ENCODE data around the gene PTPA.

DNA sequence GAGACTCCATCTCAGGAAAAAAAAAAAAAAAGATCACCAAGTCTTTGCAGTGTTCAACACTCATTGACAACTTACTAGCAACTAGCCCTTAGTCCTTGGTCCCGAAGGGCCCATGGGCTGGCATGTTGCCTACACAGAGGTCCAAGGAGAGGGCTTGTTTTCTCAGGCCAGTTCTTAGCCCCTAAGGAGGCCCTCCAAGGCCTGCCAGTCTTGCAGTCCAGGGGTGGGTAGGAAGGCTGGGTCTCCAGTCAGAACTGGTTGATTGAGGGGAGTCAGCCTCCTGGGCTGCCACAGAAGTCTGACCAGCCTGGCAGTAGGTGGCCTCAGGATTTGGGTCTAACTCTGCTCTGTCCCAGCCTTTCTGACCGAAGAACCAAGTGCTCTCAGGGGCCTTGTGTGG, 34.1 kb downstream of the PTPA start:
- TF ChIP-seq, protein P1, sequence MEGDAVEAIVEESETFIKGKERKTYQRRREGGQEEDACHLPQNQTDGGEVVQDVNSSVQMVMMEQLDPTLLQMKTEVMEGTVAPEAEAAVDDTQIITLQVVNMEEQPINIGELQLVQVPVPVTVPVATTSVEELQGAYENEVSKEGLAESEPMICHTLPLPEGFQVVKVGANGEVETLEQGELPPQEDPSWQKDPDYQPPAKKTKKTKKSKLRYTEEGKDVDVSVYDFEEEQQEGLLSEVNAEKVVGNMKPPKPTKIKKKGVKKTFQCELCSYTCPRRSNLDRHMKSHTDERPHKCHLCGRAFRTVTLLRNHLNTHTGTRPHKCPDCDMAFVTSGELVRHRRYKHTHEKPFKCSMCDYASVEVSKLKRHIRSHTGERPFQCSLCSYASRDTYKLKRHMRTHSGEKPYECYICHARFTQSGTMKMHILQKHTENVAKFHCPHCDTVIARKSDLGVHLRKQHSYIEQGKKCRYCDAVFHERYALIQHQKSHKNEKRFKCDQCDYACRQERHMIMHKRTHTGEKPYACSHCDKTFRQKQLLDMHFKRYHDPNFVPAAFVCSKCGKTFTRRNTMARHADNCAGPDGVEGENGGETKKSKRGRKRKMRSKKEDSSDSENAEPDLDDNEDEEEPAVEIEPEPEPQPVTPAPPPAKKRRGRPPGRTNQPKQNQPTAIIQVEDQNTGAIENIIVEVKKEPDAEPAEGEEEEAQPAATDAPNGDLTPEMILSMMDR (tag by site-specific recombination; IDR thresholded peaks at IDR 0.05) = no peak
- TF ChIP-seq ZNF701 (tag by site-specific recombination; IDR thresholded peaks at IDR 0.05) (no peak), ZNF133 (tag by site-specific recombination; IDR thresholded peaks at IDR 0.05) (no peak), ZNF600 (tag by site-specific recombination; IDR thresholded peaks at IDR 0.05) (no peak), REPIN1 (tag by site-specific recombination; IDR thresholded peaks at IDR 0.05; ENCODE audit: low read depth) (no peak), ZNF768 (tag by site-specific recombination; IDR thresholded peaks at IDR 0.05) (no peak)

Measured in HEK293 (cell line).